HepG2 (cell line): ENCODE data around the gene ESYT3. TPM values are rescaled to one million over a fixed set of nuclear protein-coding genes. Genes with fewer than 3 reads are reported as not detected.

Experiments
- ATAC-seq: fragments of 200-7000 bp; cut with Tn5 transposase; 3 replicates; pipeline ENCODE4 v1.9.1; 2020; ENCODE audit warnings: mild to moderate bottlenecking, moderate library complexity
- BruUV-seq: library from RNA; stranded (reverse); fragments of 400-500 nt; replicated peaks from 2 replicates; lab custom pipeline; 2021; lab: Mats Ljungman, UMichigan
- CTCF ChIA-PET: fragments of 300-600 bp; formaldehyde crosslinking; extraction: SDS; loops from one replicate; lab custom pipeline; 2021; ENCODE audit warnings: low total read pairs, inconsistent platforms, low intra/inter-chr PET ratio; lab: Yijun Ruan, JAX
- POLR2A ChIA-PET: fragments of 350-600 bp; sonication (Branson Sonifier 250); formaldehyde crosslinking; loops from one replicate; lab custom pipeline; 2020; ENCODE audit warnings: antibody characterized with exemption, inconsistent platforms; lab: Yijun Ruan, JAX
- DNase-seq: peaks from one replicate; pipeline ENCODE4 v3.0.0-alpha.2; 2015; ENCODE audit warnings: low spot score
- FAIRE-seq: peaks from 3 replicates; lab custom pipeline; 2011; peaks lifted over from hg19 to GRCh38; lab: Jason Lieb, UNC
- H2AFZ ChIP-seq: one replicate; pipeline ENCODE4 v1.6.1; 2011; ENCODE audit warnings: low read length, inconsistent platforms
- H3K27ac ChIP-seq: fragments of 300-600 bp; 3 replicates; pipeline ENCODE4 v1.8.0; 2011; ENCODE audit warnings: mixed run types, mild to moderate bottlenecking, mixed read lengths, low read length, inconsistent platforms; ENCODE audit not compliant: insufficient read depth; ENCODE audit errors: extremely low read length
- H3K27me3 ChIP-seq, 2 experiments: fragments of 200-600 bp in 1 of 2; 2 replicates in 1 of 2; 3 replicates in 1 of 2; pipeline versions ENCODE4 v1.6.0 to v1.8.0; 2011; ENCODE audit warnings: low read length in 2 of 2, mild to moderate bottlenecking in 2 of 2, moderate library complexity in 2 of 2, inconsistent platforms in 1 of 2; ENCODE audit not compliant: insufficient read depth in 2 of 2, control insufficient read depth in 1 of 2
- H3K36me3 ChIP-seq, 2 experiments: fragments of 200-600 bp in 1 of 2; replicated peaks in 1 of 2; 2 replicates in 1 of 2; 3 replicates in 1 of 2; pipeline versions ENCODE4 v1.5.1 to v1.8.0; 2011; ENCODE audit warnings: low read length in 2 of 2, inconsistent platforms in 1 of 2; ENCODE audit not compliant: insufficient read depth in 2 of 2, control insufficient read depth in 1 of 2
- H3K4me1 ChIP-seq: 2 replicates; pipeline ENCODE4 v1.5.1; 2012; ENCODE audit warnings: low read length, inconsistent platforms; ENCODE audit not compliant: insufficient read depth
- H3K4me2 ChIP-seq: 2 replicates; pipeline ENCODE4 v1.6.0; 2011; ENCODE audit warnings: low read depth, low read length, inconsistent platforms
- H3K4me3 ChIP-seq, 3 experiments: fragments of 200-600 bp in 1 of 3; sonication (generic), shearing (Covaris generic) in 1 of 3; replicated peaks in 1 of 3; 2 replicates each; pipeline ENCODE4 v1.5.1; 2011 to 2016; ENCODE audit warnings: low read length in 3 of 3, inconsistent platforms in 2 of 3, low read depth in 2 of 3, mild to moderate bottlenecking in 2 of 3, control low read depth in 1 of 3, mixed read lengths in 1 of 3; ENCODE audit not compliant: insufficient read depth in 1 of 3
- H3K79me2 ChIP-seq: one replicate; pipeline ENCODE4 v1.6.1; 2011; ENCODE audit warnings: low read length, inconsistent platforms; ENCODE audit not compliant: insufficient read depth
- H3K9ac ChIP-seq: 2 replicates; pipeline ENCODE4 v1.6.0; 2011; ENCODE audit warnings: mild to moderate bottlenecking, low read depth, low read length, inconsistent platforms; ENCODE audit not compliant: insufficient read depth
- H3K9me3 ChIP-seq: 2 replicates; pipeline ENCODE4 v1.5.1; 2012; ENCODE audit warnings: mild to moderate bottlenecking, low read length
- H4K20me1 ChIP-seq: 2 replicates; pipeline ENCODE4 v1.6.0; 2011; ENCODE audit warnings: inconsistent platforms, mild to moderate bottlenecking, low read length, moderate library complexity; ENCODE audit not compliant: insufficient read depth
- ATF7 ChIP-seq, 2 experiments: fragments of 450-650 bp in 1 of 2; sonication (generic) in 1 of 2; formaldehyde crosslinking in 1 of 2; IDR thresholded peaks; 2 replicates each; pipeline versions ENCODE4 v1.4.0 to v1.6.1; 2016 to 2020; ENCODE audit warnings: antibody characterized with exemption in 1 of 2, mild to moderate bottlenecking in 1 of 2, missing genetic modification reagents in 1 of 2
- GTF3A ChIP-seq: sonication (generic); formaldehyde crosslinking; conservative IDR thresholded peaks from 2 replicates; pipeline ENCODE4 v1.4.0; 2020; ENCODE audit warnings: mild to moderate bottlenecking, missing genetic modification reagents
- HHEX ChIP-seq: IDR thresholded peaks from 2 replicates; pipeline ENCODE4 v1.6.1; 2016; ENCODE audit warnings: control low read depth
- ZNF616 ChIP-seq: sonication (generic); formaldehyde crosslinking; IDR thresholded peaks from 2 replicates; pipeline ENCODE4 v1.5.0; 2020; ENCODE audit warnings: low read depth, mild to moderate bottlenecking, missing genetic modification reagents
- ZSCAN21 ChIP-seq: sonication (generic); formaldehyde crosslinking; IDR thresholded peaks from 2 replicates; pipeline ENCODE4 v1.8.0; 2022; ENCODE audit warnings: mild to moderate bottlenecking, missing genetic modification reagents, moderate library complexity, borderline replicate concordance
- ZSCAN25 ChIP-seq: sonication (generic); formaldehyde crosslinking; IDR thresholded peaks from 2 replicates; pipeline ENCODE4 v1.8.0; 2022; ENCODE audit warnings: mild to moderate bottlenecking, missing genetic modification reagents
- WGBS: methylation state at CpG from one replicate; pipeline ENCODE4 v1.1.6; 2017; ENCODE audit warnings: low lambda C conversion rate; 5-methylcytosine and 5-hydroxymethylcytosine counted together
- in situ Hi-C: cut with HindIII; loops from 2 replicates; pipeline ENCODE4 v1.10.0; 2017; ENCODE audit warnings: low pct_unique_long_range_greater_than_20kb; ENCODE audit not compliant: extremely low pct_ligation_motif_present
- intact Hi-C: fragments of 100-400 bp; cut with micrococcal nuclease; formaldehyde crosslinking; loops from one replicate; pipeline ENCODE4 v1.10.0; 2022; ENCODE audit not compliant: unreplicated experiment
- polyA plus RNA-seq, 8 experiments: library from polyadenylated mRNA; depleted of rRNA in 3 of 8; stranded (reverse) in 7 of 8; unstranded in 1 of 8; fragments of >200 nt; fragmentation: Illumina TruSeq in 4 of 8; extraction: Trizol in 4 of 8; gene quantifications; 2 replicates each; pipeline versions ENCODE4 v1.2.1 to v1.2.3, GENCODE V29; 2011 to 2016; ENCODE audit warnings: low read depth in 4 of 8, missing spikeins in 1 of 8, mixed read lengths in 1 of 8; ENCODE audit not compliant: insufficient read depth in 1 of 8
- total RNA-seq, 5 experiments: library from RNA; depleted of rRNA; stranded (reverse); fragments of >200 nt; fragmentation: Illumina TruSeq; extraction: Trizol; gene quantifications; 2 replicates each; pipeline ENCODE4 v1.2.3, GENCODE V29; 2016; ENCODE audit warnings: low read depth in 1 of 5
- TF ChIP-seq, protein P1 (sequence below): sonication (generic); formaldehyde crosslinking; IDR thresholded peaks from 2 replicates; pipeline ENCODE4 v1.9.0; 2021; ENCODE audit warnings: missing genetic modification reagents, borderline replicate concordance
- TF ChIP-seq, protein P2 (sequence below): sonication (generic); formaldehyde crosslinking; IDR thresholded peaks from 2 replicates; pipeline ENCODE4 v1.8.0; 2022; ENCODE audit warnings: missing genetic modification reagents, mild to moderate bottlenecking, inconsistent platforms, borderline replicate concordance

ESYT3 gene
- total and polyA plus RNA-seq, 2 of the 13 experiments (the other 11 are each of a cell fraction or from before 2014, with no cell fraction given), result 1.5 to 4.1 TPM

DNA sequence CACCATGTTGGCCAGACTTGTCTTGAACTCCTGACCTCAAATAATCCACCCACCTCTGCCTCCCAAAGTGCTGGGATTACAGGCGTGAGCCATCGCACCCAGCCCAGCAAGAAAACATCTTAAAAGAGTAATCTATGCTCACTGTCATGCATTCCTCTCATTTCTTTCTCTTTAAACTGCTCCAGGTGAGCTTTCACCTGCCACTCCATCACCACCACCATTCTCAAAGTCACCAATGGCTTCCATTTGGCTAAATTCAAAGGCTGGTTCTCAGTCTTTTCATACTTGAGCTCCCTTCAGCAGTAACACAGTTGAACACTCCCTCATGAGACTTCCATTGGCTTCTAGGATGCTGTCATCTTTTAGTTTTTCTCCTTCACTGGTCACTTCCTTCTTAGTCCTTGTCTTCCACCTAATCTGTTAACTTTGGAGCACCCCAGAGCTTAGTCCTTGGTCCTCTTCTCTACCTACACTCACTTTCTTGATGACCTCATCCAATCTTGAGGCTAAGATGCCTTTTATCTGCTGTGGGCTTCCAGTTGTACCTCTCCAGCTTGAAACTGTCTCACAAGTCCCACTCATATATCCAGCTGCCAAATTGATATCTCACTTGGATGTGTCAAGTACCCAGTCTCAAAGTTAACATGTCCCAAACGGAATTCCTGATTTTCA, 27.0 kb upstream of the ESYT3 start:
- POLR2A ChIA-PET, result no interaction called here
- intact Hi-C loops, result no loop called here

More for the DNA sequence above, 27.0 kb upstream of the ESYT3 start:
- Histone ChIP-seq H3K27me3 (0 out of 5 replicates have a peak, but pooled peaks cover 0 to 1% of the 10 kb centered on the region in 2 experiments), H4K20me1 (no peaks in the 10 kb centered on the region), H2AFZ (no peak overlapping the region), H3K36me3 (no peaks in the 10 kb centered on the region; a peak in 1 of 5 replicates), H3K9me3 (no peaks in the 10 kb centered on the region), H3K4me1 (no peaks in the 10 kb centered on the region), H3K27ac (no peak overlapping the region), H3K79me2 (no peaks in the 10 kb centered on the region), H3K9ac (no peak overlapping the region), H3K4me3 (no peak overlapping the region), H3K4me2 (no peak overlapping the region)
- CTCF ChIA-PET, result no interaction called here
- in situ Hi-C loops, result no loop called here
- FAIRE-seq (no peak), ATAC-seq (no peak), DNase-seq (no peak)
- WGBS, result 83% methylated on average over 3 of the region's 3 CpGs
- TF ChIP-seq, protein P1, sequence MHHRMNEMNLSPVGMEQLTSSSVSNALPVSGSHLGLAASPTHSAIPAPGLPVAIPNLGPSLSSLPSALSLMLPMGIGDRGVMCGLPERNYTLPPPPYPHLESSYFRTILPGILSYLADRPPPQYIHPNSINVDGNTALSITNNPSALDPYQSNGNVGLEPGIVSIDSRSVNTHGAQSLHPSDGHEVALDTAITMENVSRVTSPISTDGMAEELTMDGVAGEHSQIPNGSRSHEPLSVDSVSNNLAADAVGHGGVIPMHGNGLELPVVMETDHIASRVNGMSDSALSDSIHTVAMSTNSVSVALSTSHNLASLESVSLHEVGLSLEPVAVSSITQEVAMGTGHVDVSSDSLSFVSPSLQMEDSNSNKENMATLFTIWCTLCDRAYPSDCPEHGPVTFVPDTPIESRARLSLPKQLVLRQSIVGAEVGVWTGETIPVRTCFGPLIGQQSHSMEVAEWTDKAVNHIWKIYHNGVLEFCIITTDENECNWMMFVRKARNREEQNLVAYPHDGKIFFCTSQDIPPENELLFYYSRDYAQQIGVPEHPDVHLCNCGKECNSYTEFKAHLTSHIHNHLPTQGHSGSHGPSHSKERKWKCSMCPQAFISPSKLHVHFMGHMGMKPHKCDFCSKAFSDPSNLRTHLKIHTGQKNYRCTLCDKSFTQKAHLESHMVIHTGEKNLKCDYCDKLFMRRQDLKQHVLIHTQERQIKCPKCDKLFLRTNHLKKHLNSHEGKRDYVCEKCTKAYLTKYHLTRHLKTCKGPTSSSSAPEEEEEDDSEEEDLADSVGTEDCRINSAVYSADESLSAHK (CRISPR knock-in tag), result no peak
- TF ChIP-seq, protein P2, sequence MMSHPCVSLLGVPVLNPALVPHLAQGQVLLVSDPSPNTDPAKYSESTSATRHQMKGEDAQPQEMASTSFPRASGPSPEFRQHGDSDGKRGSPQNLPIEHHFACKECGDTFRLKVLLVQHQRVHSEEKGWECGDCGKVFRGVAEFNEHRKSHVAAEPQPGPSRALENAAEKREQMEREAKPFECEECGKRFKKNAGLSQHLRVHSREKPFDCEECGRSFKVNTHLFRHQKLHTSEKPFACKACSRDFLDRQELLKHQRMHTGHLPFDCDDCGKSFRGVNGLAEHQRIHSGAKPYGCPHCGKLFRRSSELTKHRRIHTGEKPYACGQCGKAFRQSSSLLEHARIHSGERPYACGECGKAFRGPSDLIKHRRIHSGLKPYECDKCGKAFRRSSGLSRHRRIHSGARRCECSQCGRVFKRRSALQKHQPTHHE (CRISPR knock-in tag), result no peak
- TF ChIP-seq HHEX (CRISPR knock-in tag) (no peak), ZNF616 (CRISPR knock-in tag) (no peak), ZSCAN25 (CRISPR knock-in tag) (no peak), ATF7 (IDR thresholded peaks at IDR 0.05) (peak; percentile 80), ATF7 (CRISPR knock-in tag; IDR thresholded peaks at IDR 0.05) (no peak), GTF3A (CRISPR knock-in tag) (no peak), ZSCAN21 (CRISPR knock-in tag) (no peak)
- no TSS peak for BruUV-seq
